ENCODE data around the gene ARID1B. TPM values are rescaled to one million over a fixed set of nuclear protein-coding genes. Genes with fewer than 3 reads are reported as not detected.

Gene ARID1B
- total RNA-seq, 2 experiments from 2014 or later: 42.5 to 43.2 TPM

DNA sequence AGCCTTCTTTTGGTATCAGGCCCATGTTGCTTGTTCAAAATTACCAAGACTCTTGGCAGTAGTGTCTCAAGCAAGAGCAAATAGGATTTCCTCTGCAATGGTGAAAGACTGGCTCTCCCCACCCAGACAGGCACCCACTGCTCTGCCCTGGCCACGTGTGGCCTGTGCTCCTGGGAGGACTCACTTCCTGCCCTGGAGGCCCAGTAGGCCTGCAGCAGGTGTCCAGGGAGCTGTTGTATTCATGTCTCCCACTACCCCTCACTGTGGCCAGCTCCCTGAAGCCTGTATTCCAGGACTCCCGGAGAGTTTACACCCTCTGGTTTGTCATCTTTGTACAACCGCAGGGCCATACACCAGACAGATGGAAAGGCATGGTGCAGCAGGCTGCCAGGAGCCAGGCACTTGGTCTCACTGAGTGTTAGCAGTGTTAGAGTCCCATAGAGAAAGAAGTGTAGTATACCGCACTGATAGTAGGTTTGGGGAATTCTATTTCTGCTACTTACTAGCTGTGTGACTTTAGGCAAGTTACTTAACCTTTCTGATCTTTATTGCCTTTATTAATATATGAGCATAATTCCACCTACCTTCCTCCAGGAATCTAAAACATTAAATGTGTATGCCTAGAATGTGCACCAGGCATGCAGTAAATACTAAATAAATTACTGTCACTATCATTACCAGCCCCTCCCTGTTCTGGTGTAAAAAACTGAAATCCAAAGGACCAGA, 386.4 kb downstream of the ARID1B start:
- no peak overlapping the region for H3K27ac Mint-ChIP-seq
- intact Hi-C loops (cut with micrococcal nuclease): no loop called here
- peaks cover 8% of the 10 kb centered on the region for H3K36me3 Mint-ChIP-seq (ENCODE audit: low read depth)
- no peak for DNase-seq
- no peaks in the 10 kb centered on the region for H3K27me3 Mint-ChIP-seq (ENCODE audit: low read depth)
- no peaks in the 10 kb centered on the region for H3K9me3 Mint-ChIP-seq
- H3K4me3 Mint-ChIP-seq: no peak overlapping the region
- no peaks in the 10 kb centered on the region for H3K4me1 Mint-ChIP-seq (ENCODE audit: low read depth)
- CTCF ChIA-PET: no interaction called here

DNA sequence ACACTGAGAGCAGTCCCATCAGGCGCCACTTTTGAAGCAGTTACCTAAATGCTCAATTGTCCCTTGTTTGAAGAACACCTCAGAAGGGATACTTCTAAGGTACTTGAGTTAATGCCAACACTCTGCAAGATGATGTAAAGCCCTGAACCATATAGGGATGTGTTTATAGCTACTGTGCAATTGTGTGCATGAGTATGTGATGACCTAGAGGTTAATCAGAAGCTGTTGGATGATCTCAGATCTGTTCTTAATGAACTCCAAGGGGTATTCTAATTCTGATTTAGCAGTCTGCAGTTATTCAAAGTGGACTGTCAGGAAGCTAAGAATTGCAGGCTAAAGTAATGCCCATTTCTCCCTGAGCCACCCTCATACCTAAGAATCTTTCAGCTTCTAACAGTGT, 387.8 kb downstream of the ARID1B start:
- Mint-ChIP-seq H3K27ac (no peak overlapping the region), H3K4me3 (no peak overlapping the region), H3K9me3 (no peaks in the 10 kb centered on the region), H3K27me3 (ENCODE audit: low read depth) (no peaks in the 10 kb centered on the region), H3K36me3 (ENCODE audit: low read depth) (peaks cover 8% of the 10 kb centered on the region), H3K4me1 (ENCODE audit: low read depth) (no peaks in the 10 kb centered on the region)
- intact Hi-C loops (cut with micrococcal nuclease): no loop called here
- CTCF ChIA-PET: interaction anchor here (1.1 kb wide), 1 partner anchor 14 kb away, joined by 3 read pairs; no protein-coding TSS in a partner anchor
- no peak for DNase-seq

DNA sequence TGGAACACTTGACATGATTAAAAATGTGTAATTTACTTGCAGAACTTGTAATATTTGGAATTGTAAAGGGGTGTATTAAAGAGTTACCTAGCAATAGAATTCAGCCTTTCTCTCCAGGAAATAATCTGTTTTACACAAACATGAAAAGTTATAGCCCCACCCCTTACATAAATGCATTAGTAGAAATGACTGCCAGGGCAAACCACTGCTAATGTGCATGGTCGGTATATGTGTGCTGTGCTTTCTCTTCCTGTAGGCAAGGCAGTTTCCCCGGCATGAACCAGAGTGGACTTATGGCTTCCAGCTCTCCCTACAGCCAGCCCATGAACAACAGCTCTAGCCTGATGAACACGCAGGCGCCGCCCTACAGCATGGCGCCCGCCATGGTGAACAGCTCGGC, 389.6 kb downstream of the ARID1B start:
- Mint-ChIP-seq H3K36me3 (ENCODE audit: low read depth) (peaks cover 8% of the 10 kb centered on the region), H3K4me1 (ENCODE audit: low read depth) (no peaks in the 10 kb centered on the region), H3K4me3 (no peak overlapping the region), H3K9me3 (no peaks in the 10 kb centered on the region), H3K27me3 (ENCODE audit: low read depth) (no peaks in the 10 kb centered on the region), H3K27ac (no peak overlapping the region)
- intact Hi-C loops (cut with micrococcal nuclease): no loop called here
- CTCF ChIA-PET: no interaction called here
- DNase-seq: no peak

DNA sequence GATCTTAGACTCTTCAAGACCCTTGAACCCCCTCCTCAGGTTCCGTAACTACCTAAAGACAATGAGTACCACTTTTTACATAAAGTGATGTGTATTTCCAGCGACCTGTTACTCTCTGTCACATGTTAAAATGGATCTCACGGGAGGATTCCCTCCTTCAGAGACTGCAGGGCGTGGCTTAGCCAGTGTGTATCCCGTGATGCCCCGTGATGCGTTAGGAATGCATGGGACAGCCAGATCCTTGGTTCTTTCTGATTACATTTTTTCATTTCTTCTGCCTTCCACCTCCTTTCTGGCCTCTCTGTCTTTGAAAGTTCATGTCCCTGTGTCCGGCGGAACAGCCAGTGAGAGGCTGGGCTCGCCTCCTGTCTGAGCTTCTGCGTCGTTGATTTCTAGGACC, 390.7 kb downstream of the ARID1B start:
- DNase-seq: no peak
- no peaks in the 10 kb centered on the region for H3K27me3 Mint-ChIP-seq (ENCODE audit: low read depth)
- no peak overlapping the region for H3K4me3 Mint-ChIP-seq
- no peaks in the 10 kb centered on the region for H3K9me3 Mint-ChIP-seq
- no peaks in the 10 kb centered on the region for H3K4me1 Mint-ChIP-seq (ENCODE audit: low read depth)
- H3K36me3 Mint-ChIP-seq (ENCODE audit: low read depth): peaks cover 8% of the 10 kb centered on the region
- CTCF ChIA-PET: no interaction called here
- intact Hi-C loops (cut with micrococcal nuclease): no loop called here
- H3K27ac Mint-ChIP-seq: no peak overlapping the region

DNA sequence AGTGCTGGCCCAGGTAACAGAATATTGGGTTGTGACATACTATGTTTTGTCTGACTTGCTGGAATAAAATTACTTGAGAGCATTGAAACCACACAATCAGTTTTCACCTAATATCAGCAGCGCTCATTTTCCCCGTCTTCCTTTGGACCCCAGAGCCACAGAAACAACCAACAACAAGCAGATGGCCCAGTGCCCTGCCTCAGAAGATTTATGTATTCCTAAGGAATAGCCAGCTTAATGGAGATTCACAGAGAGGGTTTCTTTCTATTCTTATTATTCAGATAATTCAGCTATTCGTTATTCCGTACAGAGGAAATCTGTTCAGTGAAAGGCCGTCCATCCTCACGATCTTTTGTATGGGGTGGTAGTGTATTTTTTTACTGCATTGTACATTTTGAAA, 391.3 kb downstream of the ARID1B start:
- CTCF ChIA-PET: no interaction called here
- H3K4me3 Mint-ChIP-seq: no peak overlapping the region
- H3K36me3 Mint-ChIP-seq (ENCODE audit: low read depth): peaks cover 8% of the 10 kb centered on the region
- no peak for DNase-seq
- no peaks in the 10 kb centered on the region for H3K4me1 Mint-ChIP-seq (ENCODE audit: low read depth)
- no peaks in the 10 kb centered on the region for H3K27me3 Mint-ChIP-seq (ENCODE audit: low read depth)
- no peaks in the 10 kb centered on the region for H3K9me3 Mint-ChIP-seq
- intact Hi-C loops (cut with micrococcal nuclease): no loop called here
- H3K27ac Mint-ChIP-seq: no peak overlapping the region

DNA sequence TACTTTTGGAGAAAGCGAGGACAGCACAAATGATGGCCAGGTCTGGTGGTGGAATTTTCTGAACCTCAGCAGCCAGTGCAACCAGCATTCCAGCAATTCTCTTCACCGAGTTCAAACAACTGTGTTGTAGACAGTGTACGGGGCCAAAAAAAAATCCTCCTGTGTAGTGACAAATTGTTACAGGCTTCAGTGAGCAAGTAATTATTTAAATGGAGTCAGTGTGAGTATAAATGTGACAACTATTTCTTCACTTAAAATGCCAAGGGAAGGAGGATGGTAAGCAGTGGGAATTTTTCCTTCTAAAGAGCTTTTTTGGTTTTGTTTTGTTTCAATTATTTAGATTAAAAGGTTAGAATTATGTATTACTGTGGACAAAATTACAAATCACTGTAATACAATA, 392.0 kb downstream of the ARID1B start:
- CTCF ChIA-PET: no interaction called here
- DNase-seq: no peak
- no peaks in the 10 kb centered on the region for H3K27me3 Mint-ChIP-seq (ENCODE audit: low read depth)
- H3K9me3 Mint-ChIP-seq: no peaks in the 10 kb centered on the region
- no peaks in the 10 kb centered on the region for H3K4me1 Mint-ChIP-seq (ENCODE audit: low read depth)
- no peak overlapping the region for H3K4me3 Mint-ChIP-seq
- peaks cover 8% of the 10 kb centered on the region for H3K36me3 Mint-ChIP-seq (ENCODE audit: low read depth)
- H3K27ac Mint-ChIP-seq: no peak overlapping the region
- intact Hi-C loops (cut with micrococcal nuclease): no loop called here

DNA sequence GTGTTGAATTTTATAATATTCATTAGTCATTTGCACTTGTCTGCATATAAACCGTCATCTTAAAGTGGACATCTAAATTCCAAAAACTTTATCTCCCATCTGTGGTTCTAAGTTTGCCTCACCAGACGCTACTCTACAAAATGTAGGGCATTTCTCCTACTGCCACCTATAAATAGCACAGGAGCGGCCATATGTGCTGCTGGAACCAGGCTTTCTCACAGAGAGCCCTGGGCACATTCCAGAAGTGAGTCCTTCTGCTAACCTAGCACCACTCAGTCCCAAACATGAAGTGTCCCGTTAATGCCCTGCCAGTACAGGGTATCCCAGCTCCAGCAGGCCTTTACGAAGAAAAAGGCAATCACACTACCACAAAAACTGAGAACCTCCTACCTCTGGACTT, 392.5 kb downstream of the ARID1B start:
- CTCF ChIA-PET: no interaction called here
- no peak overlapping the region for H3K4me3 Mint-ChIP-seq
- DNase-seq: no peak
- no peak overlapping the region for H3K27ac Mint-ChIP-seq
- peaks cover 8% of the 10 kb centered on the region for H3K36me3 Mint-ChIP-seq (ENCODE audit: low read depth)
- H3K27me3 Mint-ChIP-seq (ENCODE audit: low read depth): no peaks in the 10 kb centered on the region
- H3K4me1 Mint-ChIP-seq (ENCODE audit: low read depth): no peaks in the 10 kb centered on the region
- H3K9me3 Mint-ChIP-seq: no peaks in the 10 kb centered on the region
- intact Hi-C loops (cut with micrococcal nuclease): no loop called here

DNA sequence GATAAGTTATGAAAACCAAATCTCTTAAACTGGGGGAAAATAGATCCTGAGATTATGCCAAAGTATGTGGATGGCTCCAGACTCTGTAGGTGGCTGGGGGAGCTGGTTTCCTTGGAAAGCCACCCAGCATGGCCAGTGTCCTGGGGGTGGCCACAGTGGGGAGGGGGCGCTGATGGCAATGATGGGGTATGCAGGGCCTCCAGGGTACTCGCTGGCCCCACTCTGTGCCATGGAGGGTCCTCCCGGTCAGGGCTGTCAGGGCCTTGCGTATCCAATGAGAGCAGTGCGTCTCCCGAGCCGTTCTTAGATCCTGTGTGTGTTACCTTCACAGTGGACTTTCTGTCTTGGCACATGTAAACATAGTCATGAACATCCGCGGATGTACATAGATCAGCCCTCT, 393.4 kb downstream of the ARID1B start:
- Mint-ChIP-seq H3K4me3 (no peak overlapping the region), H3K36me3 (ENCODE audit: low read depth) (peaks cover 8% of the 10 kb centered on the region), H3K27ac (no peak overlapping the region), H3K27me3 (ENCODE audit: low read depth) (no peaks in the 10 kb centered on the region), H3K9me3 (no peaks in the 10 kb centered on the region), H3K4me1 (ENCODE audit: low read depth) (no peaks in the 10 kb centered on the region)
- CTCF ChIA-PET: interaction anchor here (0.6 kb wide), 1 partner anchor 41 kb away, joined by 6 read pairs; no protein-coding TSS in a partner anchor
- no peak for DNase-seq
- intact Hi-C loops (cut with micrococcal nuclease): no loop called here

DNA sequence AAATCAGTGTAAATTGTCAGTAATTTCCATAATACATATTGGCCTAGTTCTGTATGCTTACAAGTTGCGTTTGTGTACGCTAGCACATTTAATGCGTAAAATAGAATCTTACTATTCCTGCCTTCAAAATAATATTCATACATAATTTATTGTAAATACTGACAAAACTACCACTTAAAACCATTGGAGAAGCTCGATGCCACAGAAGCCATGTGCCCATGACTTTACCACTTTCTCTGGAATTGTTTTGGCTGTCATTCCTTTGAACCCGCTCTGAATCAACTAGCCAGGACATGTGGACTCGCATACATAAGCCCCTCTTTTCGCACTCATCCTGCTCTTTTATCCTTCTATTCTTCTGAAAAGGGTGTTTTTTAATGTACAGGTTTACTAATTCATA, 394.6 kb downstream of the ARID1B start:
- Mint-ChIP-seq H3K4me3 (no peak overlapping the region), H3K4me1 (ENCODE audit: low read depth) (no peaks in the 10 kb centered on the region), H3K36me3 (ENCODE audit: low read depth) (peaks cover 5% of the 10 kb centered on the region), H3K27me3 (ENCODE audit: low read depth) (no peaks in the 10 kb centered on the region), H3K9me3 (no peaks in the 10 kb centered on the region), H3K27ac (no peak overlapping the region)
- CTCF ChIA-PET: no interaction called here
- intact Hi-C loops (cut with micrococcal nuclease): no loop called here
- DNase-seq: no peak

DNA sequence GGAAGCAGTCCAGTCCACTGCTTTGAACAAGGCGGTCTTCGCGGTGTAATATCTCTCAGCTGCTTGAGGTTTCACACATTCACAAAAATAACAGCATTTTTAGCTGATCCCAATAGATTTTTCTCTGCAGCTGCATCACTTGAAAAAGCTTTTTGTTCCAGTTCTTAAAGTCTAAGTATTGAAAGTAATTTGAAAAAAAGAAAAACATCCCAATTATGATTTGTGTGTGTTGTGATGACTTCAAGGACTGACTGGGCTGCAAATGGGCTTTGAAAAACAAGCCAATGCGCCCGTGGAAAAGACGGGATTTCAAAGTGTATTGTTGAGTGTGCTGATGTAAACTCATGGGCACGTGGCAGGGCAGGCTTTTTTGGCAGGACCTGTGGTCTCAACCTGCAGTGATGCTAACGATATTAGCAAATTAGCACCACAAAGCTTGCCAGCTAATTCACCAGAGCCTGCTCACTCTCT, 395.1 kb downstream of the ARID1B start:
- Mint-ChIP-seq H3K27ac (no peak overlapping the region), H3K9me3 (no peaks in the 10 kb centered on the region), H3K27me3 (ENCODE audit: low read depth) (no peaks in the 10 kb centered on the region), H3K4me3 (no peak overlapping the region), H3K4me1 (ENCODE audit: low read depth) (no peaks in the 10 kb centered on the region), H3K36me3 (ENCODE audit: low read depth) (peaks cover 5% of the 10 kb centered on the region)
- DNase-seq: no peak
- intact Hi-C loops (cut with micrococcal nuclease): no loop called here
- CTCF ChIA-PET: no interaction called here

DNA sequence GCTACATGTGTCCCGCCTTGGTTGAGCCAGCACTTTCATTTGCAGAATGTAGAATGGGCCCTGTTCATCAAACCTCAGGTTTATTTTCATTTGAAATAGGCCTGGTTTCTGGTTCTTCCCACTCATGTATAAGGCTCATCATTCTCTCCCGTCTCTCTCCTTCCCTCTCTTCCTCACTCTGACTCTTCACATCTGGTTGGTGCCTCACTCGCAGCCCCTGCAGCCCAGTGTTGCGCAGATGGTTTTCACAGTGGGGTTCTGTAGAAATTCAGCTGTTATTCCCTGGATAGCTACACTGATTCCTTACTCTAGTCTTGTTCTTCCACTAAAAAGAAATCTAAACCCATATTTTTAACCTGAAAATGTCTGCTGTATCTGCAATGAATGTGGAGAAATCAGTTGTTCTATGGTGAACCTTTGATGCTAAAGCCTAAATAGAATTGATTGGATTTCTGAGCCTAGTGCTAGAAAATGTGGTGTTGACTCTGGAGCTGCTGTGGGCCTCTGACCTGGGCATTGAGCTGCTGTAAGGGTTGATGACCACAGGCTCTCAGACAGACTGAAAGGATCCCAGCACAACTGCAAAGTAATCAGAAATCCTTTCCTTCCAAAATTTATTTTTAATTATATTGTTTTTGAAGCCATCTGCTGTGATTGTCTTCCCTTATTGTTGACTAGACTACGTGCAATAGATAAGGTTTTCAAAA, 395.8 kb downstream of the ARID1B start:
- Mint-ChIP-seq H3K36me3 (ENCODE audit: low read depth) (peaks cover under 1% of the 10 kb centered on the region), H3K27me3 (ENCODE audit: low read depth) (no peaks in the 10 kb centered on the region), H3K9me3 (no peaks in the 10 kb centered on the region), H3K4me3 (no peak overlapping the region), H3K27ac (no peak overlapping the region), H3K4me1 (ENCODE audit: low read depth) (no peaks in the 10 kb centered on the region)
- DNase-seq: no peak
- CTCF ChIA-PET: no interaction called here
- intact Hi-C loops (cut with micrococcal nuclease): no loop called here

DNA sequence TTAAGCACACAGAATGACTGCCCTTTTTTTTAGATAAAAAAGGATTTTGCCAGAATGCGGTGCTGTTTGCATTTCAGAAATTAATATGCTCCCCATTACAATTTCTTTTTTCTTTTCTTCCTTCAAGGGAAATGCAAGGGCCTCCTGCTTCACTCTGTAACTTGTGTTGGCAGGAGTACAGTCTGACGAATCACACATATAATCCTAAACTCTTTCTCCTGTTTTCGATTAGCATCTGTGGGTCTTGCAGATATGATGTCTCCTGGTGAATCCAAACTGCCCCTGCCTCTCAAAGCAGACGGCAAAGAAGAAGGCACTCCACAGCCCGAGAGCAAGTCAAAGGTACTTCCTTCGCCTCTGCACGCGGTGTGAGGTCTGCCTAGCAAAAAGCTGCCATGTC, 396.6 kb downstream of the ARID1B start:
- Mint-ChIP-seq H3K4me1 (ENCODE audit: low read depth) (no peaks in the 10 kb centered on the region), H3K27me3 (ENCODE audit: low read depth) (no peaks in the 10 kb centered on the region), H3K27ac (no peak overlapping the region), H3K9me3 (no peaks in the 10 kb centered on the region), H3K4me3 (no peak overlapping the region), H3K36me3 (ENCODE audit: low read depth) (no peaks in the 10 kb centered on the region)
- no peak for DNase-seq
- CTCF ChIA-PET: no interaction called here
- intact Hi-C loops (cut with micrococcal nuclease): no loop called here

DNA sequence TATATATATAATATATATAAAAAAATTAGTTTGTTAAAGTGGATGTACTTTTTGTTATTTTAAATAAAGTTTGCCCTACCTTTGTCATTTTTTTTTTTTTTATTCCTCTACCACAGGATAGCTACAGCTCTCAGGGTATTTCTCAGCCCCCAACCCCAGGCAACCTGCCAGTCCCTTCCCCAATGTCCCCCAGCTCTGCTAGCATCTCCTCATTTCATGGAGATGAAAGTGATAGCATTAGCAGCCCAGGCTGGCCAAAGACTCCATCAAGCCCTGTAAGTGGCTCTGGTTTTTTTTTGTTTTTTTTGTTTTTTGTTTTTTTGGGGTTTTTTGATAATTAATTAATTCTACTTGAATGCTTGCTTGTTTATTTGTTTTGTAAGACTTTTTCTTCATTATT, 397.6 kb downstream of the ARID1B start:
- Mint-ChIP-seq H3K27me3 (ENCODE audit: low read depth) (no peaks in the 10 kb centered on the region), H3K36me3 (ENCODE audit: low read depth) (no peaks in the 10 kb centered on the region), H3K27ac (no peak overlapping the region), H3K9me3 (no peaks in the 10 kb centered on the region), H3K4me1 (ENCODE audit: low read depth) (no peaks in the 10 kb centered on the region), H3K4me3 (no peak overlapping the region)
- intact Hi-C loops (cut with micrococcal nuclease): no loop called here
- DNase-seq: no peak
- CTCF ChIA-PET: no interaction called here

All from activated naive CD4-positive, alpha-beta T cell treated with anti-CD3 and anti-CD28 coated beads for 36 hours (primary cell).